Endometrial microvascular endothelial cells (primary cell): ENCODE measurements around the gene GNAI1. TPM values are rescaled to one million over a fixed set of nuclear protein-coding genes. Genes with fewer than 3 reads are reported as not detected.
"Not testable (repeated sequence)": the region's sequence is repeated elsewhere in the genome, so short reads cannot be mapped to it uniquely, and the experiment has no call there.

Source experiments
- in situ Hi-C: cut with HindIII; loops from 2 replicates; pipeline ENCODE4 v1.10.0; 2017; ENCODE audit warnings: low sequenced_read_pairs, low pct_unique_long_range_greater_than_20kb; ENCODE audit errors: inconsistent ontology term
- total RNA-seq: library from RNA; depleted of rRNA; stranded (reverse); fragments of >200 nt; gene quantifications from one replicate; pipeline ENCODE4 v1.2.3, GENCODE V29; 2015; ENCODE audit errors: inconsistent ontology term

The GNAI1 gene
- total RNA-seq, 1 donor from 2014 or later: 25.3 TPM

- in situ Hi-C loops: no loop called here
Observed at GRCh38 chr7:80150611-80151273, 16.1 kb downstream of the GNAI1 start.

- in situ Hi-C loops: no loop called here
Observed at GRCh38 chr7:80151274-80151665, 16.6 kb downstream of the GNAI1 start.

- in situ Hi-C loops: no loop called here
Observed at GRCh38 chr7:80153446-80153845, 18.8 kb downstream of the GNAI1 start.

- in situ Hi-C loops: no loop called here
Observed at GRCh38 chr7:80154656-80155333, 20.2 kb downstream of the GNAI1 start.

- in situ Hi-C loops: no loop called here
Observed at GRCh38 chr7:80155374-80155773, 20.7 kb downstream of the GNAI1 start.

GRCh38 chr7:80157770-80158169, 23.1 kb downstream of the GNAI1 start:
- in situ Hi-C loops: not testable (repeated sequence)

- in situ Hi-C loops: no loop called here
Observed at GRCh38 chr7:80159802-80160201, 25.2 kb downstream of the GNAI1 start.

- in situ Hi-C loops: no loop called here
Observed at GRCh38 chr7:80161466-80161865, 26.8 kb downstream of the GNAI1 start.

GRCh38 chr7:80165177-80165576, 30.5 kb downstream of the GNAI1 start:
- in situ Hi-C loops: no loop called here

GRCh38 chr7:80170445-80170844, 35.8 kb downstream of the GNAI1 start:
- in situ Hi-C loops: no loop called here

- in situ Hi-C loops: no loop called here
Observed at GRCh38 chr7:80172387-80172786, 37.8 kb downstream of the GNAI1 start.

GRCh38 chr7:80175744-80176143, 41.1 kb downstream of the GNAI1 start:
- in situ Hi-C loops: no loop called here

GRCh38 chr7:80181411-80181810, 46.8 kb downstream of the GNAI1 start:
- in situ Hi-C loops: no loop called here

- in situ Hi-C loops: no loop called here
Observed at GRCh38 chr7:80182630-80183276, 48.1 kb downstream of the GNAI1 start.

- in situ Hi-C loops: no loop called here
Observed at GRCh38 chr7:80183351-80183750, 48.7 kb downstream of the GNAI1 start.

GRCh38 chr7:80183900-80184685, 49.5 kb downstream of the GNAI1 start:
- in situ Hi-C loops: no loop called here

- in situ Hi-C loops: no loop called here
Observed at GRCh38 chr7:80184693-80185092, 50.1 kb downstream of the GNAI1 start.

GRCh38 chr7:80185571-80185970, 50.9 kb downstream of the GNAI1 start:
- in situ Hi-C loops: no loop called here

GRCh38 chr7:80186721-80187120, 52.1 kb downstream of the GNAI1 start:
- in situ Hi-C loops: no loop called here
